Upper lobe of left lung (tissue), 4 donors: ENCODE measurements around the gene SPACDR.

Experiments used
- POLR2A ChIP-seq, 4 donors: fragments of 450-650 bp; IDR thresholded peaks; one replicate each; pipeline ENCODE4 v1.5.1; 2016 to 2017; ENCODE audit warnings: antibody characterized with exemption in 4 of 4, mild to moderate bottlenecking in 2 of 4
- POLR2AphosphoS5 ChIP-seq, 2 donors: sonication (generic); formaldehyde crosslinking; IDR thresholded peaks; one replicate each; pipeline ENCODE4 v1.5.1; 2017; ENCODE audit warnings: antibody characterized with exemption in 2 of 2

GRCh38 chr7:100428199-100428966, 35.7 kb downstream of the SPACDR start, which contains the start of gene ZCWPW1:
- peak; percentile 99 for TF ChIP-seq POLR2AphosphoS5 (IDR thresholded peaks at IDR 0.05)
- peak; percentile 87 to 100 (median 99) for TF ChIP-seq POLR2A (IDR thresholded peaks at IDR 0.05)
